Choroid plexus epithelial cell (primary cell): ENCODE results near the gene VIPR2.

Source experiments
- DNase-seq: peaks from one replicate; pipeline ENCODE4 v3.0.0-alpha.2; 2010; ENCODE audit warnings: low read depth
- H3K4me3 ChIP-seq: 2 replicates; pipeline ENCODE4 v1.5.1; 2011; ENCODE audit warnings: low read depth, mild to moderate bottlenecking, control low read depth, low read length, moderate library complexity
- CTCF ChIP-seq: conservative IDR thresholded peaks from 2 replicates; pipeline ENCODE4 v1.5.1; 2011; ENCODE audit warnings: low read depth, mild to moderate bottlenecking, control low read depth, inconsistent platforms, low read length, moderate library complexity

VIPR2 gene

GRCh38 chr7:159140170-159140910 lies 4.3 kb downstream of the VIPR2 start:
- TF ChIP-seq CTCF = no peak
- no peak for DNase-seq
- H3K4me3 ChIP-seq = no peak overlapping the region

DNA sequence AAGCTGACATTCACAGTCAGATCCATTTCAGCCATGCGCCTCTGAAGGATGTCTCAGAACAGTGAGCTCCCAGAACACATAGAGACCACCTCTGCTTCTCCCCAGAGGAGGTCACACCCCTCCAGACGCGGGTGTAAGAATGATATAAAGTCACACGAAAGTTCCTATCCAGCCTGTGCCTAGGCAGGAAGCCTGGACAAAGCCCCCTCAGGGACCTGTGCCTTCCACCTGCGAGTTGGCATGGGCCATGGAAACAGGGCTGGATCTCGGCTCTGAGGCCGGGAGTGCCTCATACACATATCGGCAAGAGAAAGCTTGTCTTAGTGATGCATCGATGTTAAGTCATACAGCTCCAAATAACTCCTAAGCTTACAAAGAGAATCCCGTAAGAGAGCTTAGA lies 5.0 kb downstream of the VIPR2 start:
- TF ChIP-seq CTCF = no peak
- no peak overlapping the region for H3K4me3 ChIP-seq
- DNase-seq = no peak

DNA sequence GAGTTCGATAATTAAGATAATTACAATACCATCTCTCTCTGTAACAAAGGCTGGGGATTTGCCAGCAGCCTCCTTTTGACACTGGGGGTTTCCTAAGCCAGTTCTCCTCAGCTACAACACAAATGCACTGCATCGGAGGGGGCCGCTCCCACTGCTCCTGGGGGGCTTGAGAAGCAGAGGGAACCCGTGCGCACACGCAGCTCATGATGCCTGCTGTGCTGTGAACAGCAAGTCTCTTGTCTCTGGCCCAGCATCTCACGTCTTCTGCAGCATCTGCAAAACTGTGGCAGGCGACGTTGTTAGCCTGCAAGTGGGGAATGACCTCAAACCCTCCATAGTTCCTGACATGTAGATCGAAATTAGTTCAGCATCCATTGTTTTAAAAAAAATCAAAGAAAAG lies 5.5 kb downstream of the VIPR2 start:
- no peak for DNase-seq
- TF ChIP-seq CTCF = no peak
- no peak overlapping the region for H3K4me3 ChIP-seq

- DNase-seq = no peak
- no peak overlapping the region for H3K4me3 ChIP-seq
- TF ChIP-seq CTCF = no peak
These were observed 6.2 kb downstream of the VIPR2 start for GRCh38 chr7:159138508-159138907.

DNA sequence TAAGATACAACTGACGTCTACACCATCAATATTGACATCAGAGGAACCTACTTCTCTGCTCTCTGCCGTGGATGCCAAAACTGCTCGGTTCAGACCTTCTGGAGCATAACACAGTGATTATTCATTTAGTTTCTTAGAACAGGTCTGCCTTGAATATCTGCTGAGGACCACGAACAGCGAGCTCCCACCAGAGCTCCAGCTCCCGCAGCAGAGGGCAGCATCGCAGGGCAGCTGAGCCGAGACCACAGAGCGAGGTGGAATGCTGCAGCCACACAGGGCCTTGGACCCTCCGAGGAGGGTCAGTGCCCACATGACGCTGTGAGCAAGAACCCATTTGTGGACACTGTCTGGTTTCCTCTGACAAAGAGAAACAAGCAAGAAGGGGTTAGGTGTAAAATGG lies 6.8 kb downstream of the VIPR2 start:
- no peak for TF ChIP-seq CTCF
- no peak for DNase-seq

DNA sequence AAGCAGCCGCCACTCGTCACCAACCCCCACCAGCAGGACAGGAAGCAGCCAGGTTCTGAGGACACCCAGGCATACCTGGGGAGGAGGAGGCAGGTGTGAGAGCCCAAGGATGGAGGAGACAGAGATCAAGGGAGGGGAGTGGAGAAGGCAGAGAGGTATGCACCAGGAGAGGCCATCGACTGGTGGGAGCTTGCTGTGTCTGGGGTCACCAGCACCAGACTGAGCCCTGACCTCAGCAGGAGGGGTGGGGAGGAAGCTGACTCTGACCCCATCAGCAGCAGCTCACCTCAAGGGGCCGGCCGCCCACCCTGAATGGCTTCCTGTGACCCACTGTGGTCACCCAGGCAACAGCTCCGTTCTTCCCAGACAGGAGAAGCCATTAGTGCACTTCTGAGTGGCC lies 7.8 kb downstream of the VIPR2 start:
- DNase-seq = no peak
- H3K4me3 ChIP-seq = no peak overlapping the region
- TF ChIP-seq CTCF = no peak

More for the DNA sequence above, 6.8 kb downstream of the VIPR2 start:
- no peak overlapping the region for H3K4me3 ChIP-seq

GRCh38 chr7:159136442-159136841 lies 8.2 kb downstream of the VIPR2 start:
- no peak for TF ChIP-seq CTCF
- no peak overlapping the region for H3K4me3 ChIP-seq

More at GRCh38 chr7:159136442-159136841, 8.2 kb downstream of the VIPR2 start:
- no peak for DNase-seq
